ENCODE results near the gene SHISA6.

- TF ChIP-seq, protein P1, sequence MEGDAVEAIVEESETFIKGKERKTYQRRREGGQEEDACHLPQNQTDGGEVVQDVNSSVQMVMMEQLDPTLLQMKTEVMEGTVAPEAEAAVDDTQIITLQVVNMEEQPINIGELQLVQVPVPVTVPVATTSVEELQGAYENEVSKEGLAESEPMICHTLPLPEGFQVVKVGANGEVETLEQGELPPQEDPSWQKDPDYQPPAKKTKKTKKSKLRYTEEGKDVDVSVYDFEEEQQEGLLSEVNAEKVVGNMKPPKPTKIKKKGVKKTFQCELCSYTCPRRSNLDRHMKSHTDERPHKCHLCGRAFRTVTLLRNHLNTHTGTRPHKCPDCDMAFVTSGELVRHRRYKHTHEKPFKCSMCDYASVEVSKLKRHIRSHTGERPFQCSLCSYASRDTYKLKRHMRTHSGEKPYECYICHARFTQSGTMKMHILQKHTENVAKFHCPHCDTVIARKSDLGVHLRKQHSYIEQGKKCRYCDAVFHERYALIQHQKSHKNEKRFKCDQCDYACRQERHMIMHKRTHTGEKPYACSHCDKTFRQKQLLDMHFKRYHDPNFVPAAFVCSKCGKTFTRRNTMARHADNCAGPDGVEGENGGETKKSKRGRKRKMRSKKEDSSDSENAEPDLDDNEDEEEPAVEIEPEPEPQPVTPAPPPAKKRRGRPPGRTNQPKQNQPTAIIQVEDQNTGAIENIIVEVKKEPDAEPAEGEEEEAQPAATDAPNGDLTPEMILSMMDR (IDR thresholded peaks at IDR 0.05), result no peak
- TF ChIP-seq EZH2 (IDR thresholded peaks at IDR 0.05) (no peak), EZH2phosphoT487 (IDR thresholded peaks at IDR 0.05) (no peak)
These were observed 108.1 kb downstream of the SHISA6 start for GRCh38 chr17:11349106-11349505.
